ENCODE measurements around the gene C4BPA.

The C4BPA gene

DNA sequence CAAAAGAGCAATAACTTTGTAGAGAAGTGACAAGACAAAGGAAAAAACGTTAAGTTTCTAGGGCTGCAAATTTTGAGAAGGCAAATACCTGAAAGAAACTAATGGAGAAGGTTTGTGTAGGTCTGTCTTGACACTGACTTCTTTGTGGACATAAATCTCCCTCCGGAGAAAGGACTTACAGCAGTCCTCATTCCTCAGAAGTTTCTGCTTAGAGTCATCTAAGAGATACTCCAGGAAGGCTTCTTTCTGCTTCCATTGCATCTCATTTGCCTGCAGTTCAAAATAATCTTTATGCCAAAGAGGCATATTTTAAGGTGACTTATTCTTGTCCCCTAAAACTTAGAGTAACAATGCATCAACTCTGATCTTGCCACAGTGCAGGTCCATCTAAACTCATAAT lies 19.8 kb upstream of the C4BPA start:
- Mint-ChIP-seq H3K27ac (no peak overlapping the region), H3K4me1 (peaks cover 9% of the 10 kb centered on the region), H3K9me3 (no peaks in the 10 kb centered on the region), H3K4me3 (no peak overlapping the region), H3K36me3 (ENCODE audit: low read depth) (no peaks in the 10 kb centered on the region), H3K27me3 (ENCODE audit: low read depth, poor library complexity) (peaks cover 25% of the 10 kb centered on the region)
- DNase-seq: no peak
- TF ChIP-seq, protein P1, sequence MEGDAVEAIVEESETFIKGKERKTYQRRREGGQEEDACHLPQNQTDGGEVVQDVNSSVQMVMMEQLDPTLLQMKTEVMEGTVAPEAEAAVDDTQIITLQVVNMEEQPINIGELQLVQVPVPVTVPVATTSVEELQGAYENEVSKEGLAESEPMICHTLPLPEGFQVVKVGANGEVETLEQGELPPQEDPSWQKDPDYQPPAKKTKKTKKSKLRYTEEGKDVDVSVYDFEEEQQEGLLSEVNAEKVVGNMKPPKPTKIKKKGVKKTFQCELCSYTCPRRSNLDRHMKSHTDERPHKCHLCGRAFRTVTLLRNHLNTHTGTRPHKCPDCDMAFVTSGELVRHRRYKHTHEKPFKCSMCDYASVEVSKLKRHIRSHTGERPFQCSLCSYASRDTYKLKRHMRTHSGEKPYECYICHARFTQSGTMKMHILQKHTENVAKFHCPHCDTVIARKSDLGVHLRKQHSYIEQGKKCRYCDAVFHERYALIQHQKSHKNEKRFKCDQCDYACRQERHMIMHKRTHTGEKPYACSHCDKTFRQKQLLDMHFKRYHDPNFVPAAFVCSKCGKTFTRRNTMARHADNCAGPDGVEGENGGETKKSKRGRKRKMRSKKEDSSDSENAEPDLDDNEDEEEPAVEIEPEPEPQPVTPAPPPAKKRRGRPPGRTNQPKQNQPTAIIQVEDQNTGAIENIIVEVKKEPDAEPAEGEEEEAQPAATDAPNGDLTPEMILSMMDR (IDR thresholded peaks at IDR 0.05): no peak

GRCh38 chr1:207084701-207085180 lies 19.3 kb upstream of the C4BPA start:
- Mint-ChIP-seq H3K27ac (no peak overlapping the region), H3K36me3 (ENCODE audit: low read depth) (no peaks in the 10 kb centered on the region), H3K9me3 (no peaks in the 10 kb centered on the region), H3K4me1 (peaks cover 9% of the 10 kb centered on the region), H3K27me3 (ENCODE audit: low read depth, poor library complexity) (peaks cover 26% of the 10 kb centered on the region), H3K4me3 (no peak overlapping the region)
- peak; percentile 50 for DNase-seq
- TF ChIP-seq, protein P1 (IDR thresholded peaks at IDR 0.05): peak; percentile 61

GRCh38 chr1:207085887-207086286 lies 18.1 kb upstream of the C4BPA start:
- no peaks in the 10 kb centered on the region for H3K36me3 Mint-ChIP-seq (ENCODE audit: low read depth)
- no peak overlapping the region for H3K27ac Mint-ChIP-seq
- H3K4me3 Mint-ChIP-seq: no peak overlapping the region
- no peaks in the 10 kb centered on the region for H3K9me3 Mint-ChIP-seq
- H3K4me1 Mint-ChIP-seq: peaks cover 9% of the 10 kb centered on the region
- peaks cover 22% of the 10 kb centered on the region for H3K27me3 Mint-ChIP-seq (ENCODE audit: low read depth, poor library complexity)
- DNase-seq: no peak
- TF ChIP-seq, protein P1 (IDR thresholded peaks at IDR 0.05): no peak

- Mint-ChIP-seq H3K9me3 (no peaks in the 10 kb centered on the region), H3K36me3 (ENCODE audit: low read depth) (no peaks in the 10 kb centered on the region), H3K4me1 (peaks cover 9% of the 10 kb centered on the region), H3K27me3 (ENCODE audit: low read depth, poor library complexity) (peaks cover 17% of the 10 kb centered on the region), H3K27ac (no peak overlapping the region), H3K4me3 (no peak overlapping the region)
- DNase-seq: no peak
- TF ChIP-seq, protein P1 (IDR thresholded peaks at IDR 0.05): no peak
Observed at GRCh38 chr1:207088161-207088560, 15.9 kb upstream of the C4BPA start.

DNA sequence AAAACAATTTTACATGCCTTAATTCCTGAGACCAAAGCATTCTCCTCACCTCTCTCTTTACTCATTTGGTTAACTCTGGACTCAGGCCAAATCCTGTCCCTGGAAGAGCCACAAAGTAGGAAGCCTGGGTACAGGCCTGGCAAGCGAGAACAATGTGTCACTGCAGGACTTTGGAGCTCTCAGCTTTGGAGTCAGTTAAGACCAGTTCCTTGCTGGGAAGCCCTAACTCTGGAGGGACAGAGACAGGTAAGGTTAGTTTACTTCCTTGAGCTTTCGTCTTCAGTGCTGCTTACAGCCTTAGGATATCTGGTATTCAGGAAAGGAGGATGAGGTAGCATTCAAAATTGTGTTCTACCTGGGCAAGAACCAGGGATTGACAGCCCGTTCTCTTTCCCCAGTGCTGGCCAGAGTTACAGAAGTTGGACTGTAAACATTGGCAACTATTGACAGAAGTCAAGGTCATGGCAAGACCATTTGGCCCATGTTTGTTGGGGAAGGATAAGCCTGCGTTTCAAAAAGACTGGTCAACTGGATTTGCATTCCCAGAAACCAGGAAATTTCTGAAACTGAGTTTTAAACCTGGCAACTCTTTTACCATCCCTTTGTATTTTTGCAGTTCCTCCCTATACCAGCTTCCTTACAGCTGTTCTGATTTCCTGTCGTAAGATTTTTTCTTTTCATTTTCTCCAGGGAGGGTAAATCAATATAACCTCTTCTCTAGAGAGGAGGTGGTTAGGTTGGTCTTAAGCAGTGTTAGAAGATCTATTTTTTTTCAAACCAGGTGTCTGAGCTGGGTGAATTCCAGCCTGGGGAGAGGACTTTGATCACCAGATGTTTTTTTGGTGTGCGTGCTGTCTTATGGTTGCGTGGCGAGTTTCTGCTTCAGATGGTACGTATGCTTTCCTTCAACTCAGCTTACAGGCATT lies 15.1 kb upstream of the C4BPA start, which contains the start of gene C4BPB:
C4BPB (plus strand) TSS at position 160 of the 926 bp plus-strand sequence; CDS start at position 832, 672 bp downstream.
- Mint-ChIP-seq H3K27ac (no peak within 1 kb of the TSS), H3K4me3 (no peak within 1 kb of the TSS), H3K9me3 (no peaks in the 10 kb centered on the region), H3K36me3 (ENCODE audit: low read depth) (no peaks in the 10 kb centered on the region), H3K27me3 (ENCODE audit: low read depth, poor library complexity) (peaks cover 15% of the 10 kb centered on the region), H3K4me1 (peaks cover 8% of the 10 kb centered on the region)
- TF ChIP-seq, protein P1 (IDR thresholded peaks at IDR 0.05): no peak
- DNase-seq: no peak
